Embryonic facial prominence (tissue), 1 donor: ENCODE data around the gene ADARB2.

Experiments used
- DNase-seq: peaks from one replicate; pipeline ENCODE4 v3.0.0-alpha.2; 2016; ENCODE audit errors: extremely low spot score

ADARB2 gene

GRCh38 chr10:1369665-1370064 is 367.7 kb downstream of the ADARB2 start:
- no peak for DNase-seq

GRCh38 chr10:1369197-1369596 is 368.1 kb downstream of the ADARB2 start:
- DNase-seq, result no peak

GRCh38 chr10:1368842-1369171 is 368.5 kb downstream of the ADARB2 start:
- no peak for DNase-seq

GRCh38 chr10:1367938-1368841 is 369.1 kb downstream of the ADARB2 start:
- DNase-seq, result no peak

- DNase-seq, result no peak
Observed at GRCh38 chr10:1366811-1367425, 370.4 kb downstream of the ADARB2 start.

- no peak for DNase-seq
Observed at GRCh38 chr10:1366322-1366691, 371.0 kb downstream of the ADARB2 start.

- no peak for DNase-seq
Observed at GRCh38 chr10:1365540-1366321, 371.6 kb downstream of the ADARB2 start.

GRCh38 chr10:1364151-1364910 is 373.0 kb downstream of the ADARB2 start:
- DNase-seq, result no peak

GRCh38 chr10:1363446-1364121 is 373.7 kb downstream of the ADARB2 start:
- DNase-seq, result no peak

GRCh38 chr10:1362589-1363445 is 374.5 kb downstream of the ADARB2 start:
- DNase-seq, result no peak

- no peak for DNase-seq
Observed at GRCh38 chr10:1361411-1362105, 375.8 kb downstream of the ADARB2 start.

- no peak for DNase-seq
Observed at GRCh38 chr10:1360558-1361164, 376.7 kb downstream of the ADARB2 start.

- DNase-seq, result no peak
Observed at GRCh38 chr10:1360011-1360557, 377.2 kb downstream of the ADARB2 start.

- DNase-seq, result no peak
Observed at GRCh38 chr10:1359626-1359955, 377.7 kb downstream of the ADARB2 start.

- no peak for DNase-seq
Observed at GRCh38 chr10:1358860-1359625, 378.3 kb downstream of the ADARB2 start.

GRCh38 chr10:1358147-1358546 is 379.2 kb downstream of the ADARB2 start:
- DNase-seq, result no peak

GRCh38 chr10:1356349-1356748 is 381.0 kb downstream of the ADARB2 start:
- no peak for DNase-seq
